RPMI7951 (cell line): ENCODE measurements around the gene LCN15. TPM values are rescaled to one million over a fixed set of nuclear protein-coding genes. Genes with fewer than 3 reads are reported as not detected.
"Not testable (repeated sequence)": the region's sequence is repeated elsewhere in the genome, so short reads cannot be mapped to it uniquely, and the experiment has no call there.

Source experiments
- DNase-seq: peaks from one replicate; pipeline ENCODE4 v3.0.0-alpha.2; 2012; ENCODE audit warnings: low read depth
- total RNA-seq: library from RNA; depleted of rRNA; stranded (reverse); fragments of >200 nt; shearing (Covaris generic); gene quantifications from 2 replicates; pipeline ENCODE4 v1.2.3, GENCODE V29; 2014

Gene LCN15
- total RNA-seq, 1 experiment from 2014 or later: not detected

DNA sequence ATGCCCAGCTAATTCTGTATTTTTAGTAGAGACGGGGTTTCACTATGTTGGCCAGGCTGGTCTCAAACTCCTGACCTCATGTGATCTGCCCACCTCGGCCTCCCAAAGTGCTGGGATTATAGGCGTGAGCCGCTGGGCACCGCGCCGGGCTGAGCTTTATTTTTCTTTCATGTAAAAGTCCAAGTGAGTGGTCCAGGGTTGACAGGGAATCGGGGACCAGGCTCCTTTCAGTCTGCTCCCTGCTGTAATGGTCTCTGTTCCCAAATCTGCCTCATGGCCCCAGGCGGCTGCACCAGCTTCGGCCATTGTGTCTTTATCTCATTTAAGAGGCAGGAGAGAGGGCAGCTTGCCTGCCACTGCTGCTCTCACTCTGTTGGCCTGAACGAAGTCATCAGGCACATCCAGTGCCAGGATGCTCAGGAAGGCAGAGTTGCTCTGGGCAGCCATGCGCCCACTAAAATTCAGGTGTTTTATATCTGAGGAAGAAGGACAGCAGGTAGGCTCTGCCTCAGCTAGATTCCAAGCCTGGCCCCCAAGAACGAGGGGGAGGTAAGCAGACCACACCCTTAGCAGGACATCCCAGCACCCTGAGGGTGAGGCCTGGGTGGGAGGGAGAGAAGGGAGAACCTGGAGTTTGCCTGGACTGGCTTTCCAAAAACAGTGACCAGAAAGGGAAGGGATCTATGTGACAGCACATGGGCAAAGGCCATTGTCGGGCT lies 30.1 kb upstream of the LCN15 start:
- no peak for DNase-seq

DNA sequence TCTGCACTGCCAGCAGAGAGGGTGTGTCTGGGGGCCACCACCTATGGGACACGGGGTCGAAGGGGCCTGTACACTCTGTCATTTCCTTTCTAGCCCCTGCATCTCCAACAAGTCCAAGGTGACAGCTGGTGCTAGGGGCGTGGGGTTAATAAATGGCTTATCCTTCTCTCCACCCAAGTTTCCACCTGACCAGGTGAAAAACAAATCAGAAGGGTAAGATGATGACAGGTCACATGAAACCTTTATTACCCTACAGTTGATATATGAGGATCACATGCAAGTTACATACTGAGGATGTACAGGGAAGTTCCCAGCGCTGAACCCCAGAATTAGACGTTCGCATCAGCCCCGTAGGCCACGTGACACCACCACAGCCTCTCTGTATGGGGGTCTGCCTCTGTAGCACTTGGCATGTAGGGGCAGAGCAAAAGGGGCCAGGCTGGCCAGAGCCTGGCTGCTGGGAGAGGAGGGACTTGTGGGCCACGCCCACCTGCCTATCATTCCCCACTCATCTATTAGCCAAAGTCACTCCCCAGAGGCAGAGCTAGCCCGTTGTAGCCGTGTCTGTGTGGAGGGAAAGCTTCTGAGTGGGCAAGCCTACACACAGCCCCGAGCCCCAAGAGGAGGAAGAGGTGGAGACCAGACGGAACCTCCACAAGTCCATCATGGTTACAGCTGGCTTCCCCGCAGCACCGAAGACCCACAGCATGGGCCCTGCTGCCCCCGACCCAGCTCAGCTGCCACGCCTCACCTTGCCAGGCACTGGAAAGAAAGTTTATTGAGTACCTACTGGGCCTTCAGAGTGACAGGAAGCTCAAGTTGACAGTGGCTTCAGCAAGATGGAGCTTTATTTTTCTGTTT lies 29.0 kb upstream of the LCN15 start:
- DNase-seq: no peak

DNA sequence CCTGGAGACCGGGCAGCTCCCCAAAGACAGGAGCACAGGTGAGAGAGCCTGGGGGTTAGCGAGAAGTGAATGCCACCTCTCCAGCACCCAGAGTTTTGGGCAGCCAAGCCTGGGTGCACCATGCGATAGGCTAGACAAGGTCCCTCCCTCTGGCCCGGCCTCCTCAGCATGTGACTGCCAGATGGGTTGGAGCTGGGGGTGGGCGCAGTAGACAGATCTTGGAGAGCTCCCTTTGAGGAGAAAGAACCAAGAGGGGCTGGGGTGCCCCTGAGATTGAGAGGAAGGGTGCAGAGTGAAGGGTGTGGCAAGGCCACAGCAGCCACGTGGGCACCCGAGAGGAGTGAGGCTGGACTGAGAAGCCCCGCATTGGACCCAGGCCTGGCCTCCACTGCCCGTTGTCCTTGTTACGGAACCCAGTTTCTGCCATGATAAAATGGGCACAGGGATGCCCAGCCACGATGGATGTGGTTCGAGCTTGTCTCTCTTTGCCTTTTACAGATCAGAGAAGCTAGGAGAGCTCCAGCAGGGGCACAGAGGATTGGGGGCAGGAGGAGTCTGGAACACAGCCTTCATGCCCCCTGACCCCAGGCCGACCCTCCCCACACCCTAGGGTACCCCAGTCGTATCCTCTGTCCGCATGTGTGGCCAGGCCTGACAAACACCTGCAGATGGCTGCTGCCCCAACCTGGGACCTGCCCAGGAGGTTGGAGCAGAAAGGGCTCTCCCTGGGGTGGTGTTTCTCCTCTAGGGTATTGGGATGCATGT lies 28.2 kb upstream of the LCN15 start:
- no peak for DNase-seq

DNA sequence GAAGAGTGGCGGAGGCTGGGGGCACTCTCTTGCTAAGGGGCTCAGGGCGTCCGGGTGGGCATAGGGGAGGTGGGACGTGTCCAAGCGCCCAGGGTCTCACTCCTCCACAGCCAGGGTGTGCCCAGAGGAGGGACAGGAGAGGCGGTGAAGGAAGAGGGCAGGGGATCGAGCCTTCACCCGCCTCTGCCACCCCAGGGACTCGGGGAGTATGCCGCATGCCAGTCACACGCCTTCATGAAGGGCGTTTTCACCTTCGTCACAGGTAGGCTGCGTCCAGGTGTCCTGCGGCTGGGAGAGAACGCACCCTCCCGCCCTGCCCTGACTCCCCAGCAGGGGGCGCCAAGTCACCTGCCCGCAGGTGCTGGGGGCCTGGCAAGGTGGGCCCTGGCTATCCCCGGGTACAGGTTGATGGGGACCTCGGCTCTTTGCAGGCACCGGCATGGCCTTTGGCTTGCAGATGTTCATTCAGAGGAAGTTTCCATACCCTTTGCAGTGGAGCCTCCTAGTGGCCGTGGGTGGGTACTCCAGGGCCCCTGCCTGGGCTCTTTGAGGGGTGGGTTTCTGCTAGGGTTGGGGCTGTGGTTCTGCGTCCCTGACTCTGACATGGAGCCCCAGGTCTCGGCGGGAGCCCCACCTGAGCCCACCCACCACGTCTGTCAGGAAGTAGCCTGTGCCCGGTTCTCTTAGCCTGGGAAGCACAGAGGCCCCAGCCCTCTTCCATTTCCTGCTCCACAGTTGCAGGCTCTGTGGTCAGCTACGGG lies 27.4 kb upstream of the LCN15 start:
- DNase-seq: no peak

DNA sequence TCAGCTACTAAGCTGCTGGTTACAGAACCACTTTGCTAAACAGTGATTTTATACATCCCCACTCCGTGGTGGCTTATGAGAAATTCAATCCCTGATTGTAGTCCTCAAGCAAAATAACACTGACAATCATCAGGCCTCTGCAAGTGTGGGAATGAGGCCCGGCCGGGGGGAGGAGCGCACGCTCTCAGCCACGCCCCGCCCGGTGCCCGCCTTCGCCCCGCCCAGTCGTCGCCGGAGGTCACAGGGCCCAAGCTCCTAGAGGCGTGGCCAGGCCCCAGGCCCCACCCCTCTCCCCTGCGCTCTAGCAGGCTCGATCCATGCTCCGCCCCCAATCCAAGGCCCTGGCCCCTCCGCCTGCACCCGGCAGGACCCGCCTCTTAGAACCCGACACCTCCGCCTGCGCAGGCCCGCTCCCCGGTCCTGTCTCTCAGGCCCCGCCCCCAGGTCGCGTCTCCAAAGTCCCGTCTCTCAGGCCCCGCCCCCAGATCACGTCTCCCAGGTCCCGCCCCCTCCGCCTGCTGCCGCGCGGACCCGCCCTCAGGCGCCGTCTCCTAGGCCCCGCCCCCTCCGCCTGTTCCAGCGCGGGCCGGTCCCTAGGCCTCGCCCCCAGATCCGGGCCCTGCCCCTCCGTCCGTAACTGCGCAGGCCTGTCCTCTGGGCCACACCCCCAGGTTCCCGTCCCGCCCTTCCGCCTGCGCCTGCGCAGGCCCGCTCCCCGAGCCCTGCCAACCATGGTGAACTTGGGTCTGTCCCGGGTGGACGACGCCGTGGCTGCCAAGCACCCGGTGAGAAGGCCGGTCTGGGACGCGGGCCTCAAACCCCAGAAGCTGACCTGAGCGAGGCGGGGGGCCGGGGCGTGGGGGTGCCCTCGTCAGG lies 26.6 kb upstream of the LCN15 start, which contains the start of gene TMEM141:
Gene TMEM141 (plus strand): TSS at position 705 of the 876 bp plus-strand sequence. CDS start 27 bp downstream, at position 732.
- DNase-seq: peak; percentile 95

DNA sequence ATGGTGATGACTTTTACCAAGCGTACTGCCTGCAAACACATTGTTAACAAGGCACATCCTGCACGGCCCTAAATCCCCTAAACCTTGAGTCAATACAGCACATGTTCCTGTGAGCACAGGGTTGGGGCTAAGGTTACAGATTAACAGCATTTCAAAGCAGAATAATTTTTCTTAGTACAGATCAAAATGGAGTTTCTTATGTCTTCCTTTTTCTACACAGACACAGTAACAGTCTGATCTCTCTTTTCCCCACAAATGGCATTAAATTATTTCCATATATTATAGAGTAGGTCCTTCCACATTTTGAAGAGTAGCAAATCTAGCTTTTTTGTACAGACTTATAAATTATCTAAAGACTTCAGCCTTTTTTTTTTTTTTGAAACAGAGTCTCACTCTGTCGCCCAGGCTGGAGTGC lies 25.2 kb upstream of the LCN15 start:
- no peak for DNase-seq

DNA sequence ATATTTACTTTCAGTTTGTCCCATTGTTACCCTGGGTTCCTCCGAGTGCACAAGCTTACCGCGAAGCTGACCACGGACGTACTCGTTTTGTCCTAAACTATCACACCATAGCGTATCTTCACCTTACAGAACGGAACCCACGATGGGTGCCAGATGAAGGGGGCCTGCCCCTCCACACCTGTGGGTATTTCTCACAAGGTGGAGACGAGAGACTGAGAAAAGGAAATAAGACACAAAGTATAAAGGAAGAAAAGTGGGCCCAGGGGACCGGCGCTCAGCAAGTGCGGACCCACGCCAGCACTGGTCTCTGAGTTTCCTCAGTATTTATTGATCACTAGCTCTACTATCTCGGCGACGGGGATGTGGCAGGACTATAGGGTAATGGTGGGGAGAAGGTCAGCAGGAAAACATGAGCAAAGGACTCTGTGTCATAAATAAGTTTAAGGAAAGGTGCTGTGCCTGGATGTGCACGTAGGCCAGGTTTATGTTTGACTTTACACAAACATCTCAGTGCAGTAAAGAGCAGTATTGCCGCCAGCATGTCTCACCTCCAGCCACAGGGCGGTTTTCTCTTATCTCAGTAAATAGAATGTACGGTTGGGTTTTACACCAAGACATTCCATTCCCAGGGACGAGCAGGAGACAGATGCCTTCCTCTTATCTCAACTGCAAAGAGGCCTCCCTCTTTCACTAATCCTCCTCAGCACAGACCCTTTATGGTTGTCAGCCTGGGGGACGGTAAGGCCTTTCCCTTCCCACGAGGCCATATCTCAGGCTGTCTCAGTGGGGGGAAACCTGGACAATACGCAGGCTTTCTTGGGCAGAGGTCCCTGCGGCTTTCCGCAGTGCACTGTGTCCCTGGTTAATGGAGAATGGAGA lies 24.6 kb upstream of the LCN15 start:
- DNase-seq: not testable (repeated sequence)

DNA sequence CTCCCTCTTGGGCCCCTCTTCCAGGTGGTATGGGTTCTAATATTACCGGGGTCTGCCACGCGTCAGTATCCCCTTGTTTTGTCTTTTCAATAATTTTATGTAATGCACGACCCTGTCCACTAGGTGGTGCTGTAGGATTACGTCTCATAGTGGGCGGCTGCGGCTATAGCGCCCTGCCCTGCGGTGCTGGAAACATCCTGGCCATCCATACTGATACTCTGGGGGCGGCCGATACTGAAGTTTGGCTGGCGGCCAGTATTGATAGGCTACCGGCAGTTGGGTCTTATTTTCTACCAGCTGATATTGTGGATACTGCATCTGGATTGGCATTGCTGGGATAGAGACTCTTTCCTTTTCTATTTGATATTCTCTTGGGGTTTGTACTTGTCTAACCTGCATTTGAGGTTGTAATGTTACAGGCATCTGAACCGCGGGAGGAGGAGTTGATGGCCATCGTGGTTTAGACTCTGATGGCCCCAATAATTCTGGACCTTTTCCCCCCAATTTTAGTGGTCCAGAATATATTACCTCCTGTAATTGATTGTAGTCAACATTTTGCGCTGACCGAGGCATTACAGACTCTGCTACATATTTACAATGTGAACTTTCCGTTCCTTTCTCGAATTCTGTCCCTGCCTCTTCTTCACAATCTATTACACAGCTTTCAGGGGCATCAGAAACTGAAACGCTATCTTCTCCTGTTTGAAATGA lies 23.5 kb upstream of the LCN15 start:
- peak; percentile 40 for DNase-seq

DNA sequence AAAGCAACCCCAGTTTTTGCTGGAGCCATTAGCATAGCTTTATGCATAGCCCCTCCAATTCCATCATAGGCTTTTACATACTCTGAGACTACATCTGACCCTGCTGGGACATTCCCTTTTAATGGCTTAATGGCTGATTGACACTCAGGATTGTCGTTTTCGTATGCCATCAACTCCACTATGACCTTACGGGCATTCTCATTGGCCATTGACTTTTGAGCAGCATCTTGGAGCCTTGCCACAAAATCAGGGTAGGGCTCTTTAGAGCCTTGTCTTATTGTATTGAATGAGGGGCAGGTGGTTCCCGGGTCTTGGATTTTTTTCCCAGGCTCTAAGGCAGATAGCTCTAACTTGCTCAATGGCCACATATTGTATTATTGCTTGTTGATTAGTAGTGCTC lies 22.7 kb upstream of the LCN15 start:
- not testable (repeated sequence) for DNase-seq

DNA sequence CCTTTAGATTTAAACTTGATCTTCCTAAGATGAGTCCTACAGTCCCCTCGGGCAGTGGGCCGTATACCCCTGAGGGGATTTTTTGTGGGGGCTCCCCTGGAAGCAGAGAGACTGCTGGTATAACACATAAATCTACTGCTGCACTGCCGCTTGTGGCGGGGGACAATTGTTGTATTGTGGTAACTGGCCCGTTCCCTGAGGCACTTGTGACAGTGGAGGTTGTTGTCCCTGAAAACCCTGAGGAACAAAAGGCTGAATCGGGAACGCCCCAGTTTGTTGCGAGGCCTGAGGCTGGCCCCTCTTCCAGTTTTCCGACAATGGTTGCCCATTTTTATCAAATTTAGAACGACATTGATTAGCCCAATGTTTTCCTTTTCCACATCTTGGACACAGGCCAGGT lies 22.1 kb upstream of the LCN15 start:
- DNase-seq: no peak

DNA sequence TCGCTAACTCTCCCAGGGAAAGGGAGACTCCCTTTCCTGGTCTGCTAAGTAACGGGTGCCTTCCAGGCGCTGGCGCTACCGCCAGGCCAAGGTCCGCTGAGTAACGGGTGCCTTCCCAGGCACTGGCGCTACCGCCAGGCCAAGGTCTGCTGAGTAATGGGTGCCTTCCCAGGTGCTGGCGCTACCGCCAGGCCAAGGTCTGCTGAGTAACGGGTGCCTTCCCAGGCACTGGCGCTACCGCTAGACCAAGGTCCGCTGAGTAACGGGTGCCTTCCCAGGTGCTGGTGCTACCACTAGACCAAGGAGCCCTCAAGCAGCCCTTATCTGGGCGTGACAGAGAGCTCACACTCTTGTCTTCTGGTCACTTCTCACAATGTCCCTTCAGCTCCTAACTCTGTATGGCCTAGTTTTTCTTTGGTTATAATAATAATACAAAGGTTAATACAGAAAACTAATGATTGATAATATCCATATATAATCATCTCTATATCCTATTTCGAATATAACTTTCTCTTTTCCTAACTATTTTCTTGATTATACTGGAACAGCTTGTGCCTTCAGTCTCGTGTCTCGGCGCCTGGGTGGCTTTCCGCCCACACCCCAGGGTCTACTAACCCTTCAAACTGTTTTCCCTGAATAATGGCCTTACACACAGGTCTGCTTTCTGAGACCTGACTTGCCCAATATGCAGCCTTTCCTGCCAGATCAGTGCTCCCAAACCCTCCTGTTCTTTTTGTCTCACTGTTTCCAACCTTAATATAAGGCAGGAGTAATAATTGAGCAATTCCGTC lies 21.4 kb upstream of the LCN15 start:
- DNase-seq: not testable (repeated sequence)

DNA sequence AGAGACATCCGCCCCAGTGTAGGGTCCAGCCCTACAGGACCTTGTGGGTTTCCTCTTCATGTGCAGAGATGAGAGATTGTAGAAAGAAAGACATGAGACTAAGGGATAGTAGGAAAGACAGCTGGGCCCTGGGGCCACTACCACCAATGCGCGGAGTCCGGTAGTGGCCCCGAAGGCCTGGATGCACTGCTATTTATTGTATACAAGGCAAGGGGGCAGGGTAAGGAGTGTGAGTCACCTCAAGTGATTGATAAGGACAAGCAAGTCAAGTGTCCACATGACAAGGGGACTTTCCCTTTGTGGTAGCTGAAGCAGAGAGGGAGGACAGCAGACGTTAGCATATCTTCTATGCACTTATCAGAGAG lies 20.7 kb upstream of the LCN15 start:
- no peak for DNase-seq

DNA sequence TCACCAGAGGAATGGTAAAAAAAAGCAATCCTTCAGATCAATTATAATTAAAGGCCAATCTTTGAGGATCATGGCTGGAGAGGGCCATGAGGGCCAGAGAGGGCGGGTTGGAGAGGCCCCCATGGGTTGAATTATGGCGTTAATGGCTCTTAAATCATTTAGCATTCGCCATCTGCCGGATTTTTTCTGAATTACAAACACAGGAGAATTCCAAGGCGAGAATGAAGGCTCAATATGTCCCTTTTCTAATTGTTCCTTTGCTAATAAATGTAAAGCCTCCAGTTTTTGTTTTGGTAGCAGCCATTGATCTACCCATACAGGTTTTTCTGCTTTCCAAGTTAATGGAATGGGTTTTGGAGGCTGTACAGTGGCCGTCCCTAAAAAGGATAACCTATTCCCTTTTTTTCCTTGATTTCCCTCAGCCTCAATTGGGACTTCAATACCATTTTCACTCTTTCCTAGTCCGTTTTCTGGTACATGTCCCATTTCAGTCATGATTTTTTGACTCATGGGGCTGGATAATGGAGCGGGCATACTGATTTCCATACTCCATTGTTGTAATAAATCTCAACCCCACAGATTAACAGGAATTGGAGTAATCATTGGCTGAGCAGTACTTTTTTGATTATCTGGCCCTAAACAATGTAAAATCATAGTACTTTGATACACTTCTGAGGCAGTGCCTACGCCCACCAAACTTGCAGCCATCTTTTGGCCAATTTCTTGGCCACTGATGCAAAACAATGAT lies 20.1 kb upstream of the LCN15 start:
- no peak for DNase-seq

DNA sequence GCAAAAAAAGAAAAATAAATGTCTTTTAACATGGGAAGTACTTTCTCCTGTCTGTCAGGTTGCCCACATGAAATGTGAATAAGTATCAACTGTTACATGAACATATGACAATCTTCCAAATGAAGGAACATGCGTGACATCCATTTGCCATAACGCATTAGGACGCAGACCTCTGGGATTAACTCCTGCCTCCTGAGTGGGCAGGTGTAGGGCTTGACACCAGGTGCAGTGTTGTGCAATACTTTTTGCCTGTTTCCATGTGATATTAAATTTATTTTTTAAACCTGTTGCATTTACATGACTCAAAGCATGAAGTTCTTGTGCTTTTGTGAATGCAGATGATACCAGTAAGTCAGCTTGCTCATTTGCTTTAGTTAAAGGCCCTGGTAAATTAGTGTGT lies 18.1 kb upstream of the LCN15 start:
- DNase-seq: no peak

DNA sequence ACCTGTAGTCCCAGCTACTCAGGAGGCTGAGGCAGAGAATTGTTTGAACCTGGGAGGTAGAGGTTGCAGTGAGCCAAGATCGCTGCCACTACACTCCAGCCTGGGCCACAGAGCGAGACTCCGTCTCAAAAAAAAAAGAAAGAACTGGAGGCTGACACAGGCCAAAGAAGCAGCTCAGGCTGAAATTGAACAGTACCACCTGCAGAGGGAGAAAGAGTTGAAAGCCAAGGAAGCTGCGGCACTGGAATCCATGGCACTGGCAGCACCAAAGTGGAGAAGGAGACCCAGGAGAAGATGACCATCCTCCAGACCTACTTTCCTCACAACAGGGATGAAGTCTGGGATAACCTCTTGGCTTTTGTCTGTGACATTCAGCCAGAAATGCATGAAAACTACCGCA lies 15.5 kb upstream of the LCN15 start:
- DNase-seq: no peak

DNA sequence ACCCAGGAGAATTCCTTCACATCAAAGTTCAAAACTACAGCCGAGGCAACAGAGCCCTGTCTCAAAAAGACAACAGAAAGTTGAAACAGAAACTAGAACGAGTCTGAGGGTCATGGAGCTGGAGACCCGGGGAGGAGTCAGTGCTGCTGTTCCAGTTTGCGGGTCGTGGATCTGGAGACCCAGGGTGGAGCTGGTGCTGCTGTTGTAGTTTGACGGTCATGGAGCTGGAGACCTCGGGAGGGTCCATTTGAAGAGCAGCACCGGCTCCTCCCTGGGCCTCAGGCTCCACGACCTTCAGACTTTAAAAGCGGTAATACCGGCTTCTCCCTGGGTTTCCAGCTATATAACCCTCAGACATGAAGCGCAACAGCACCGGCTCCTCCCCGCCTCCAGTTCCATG lies 13.0 kb upstream of the LCN15 start:
- DNase-seq: no peak

DNA sequence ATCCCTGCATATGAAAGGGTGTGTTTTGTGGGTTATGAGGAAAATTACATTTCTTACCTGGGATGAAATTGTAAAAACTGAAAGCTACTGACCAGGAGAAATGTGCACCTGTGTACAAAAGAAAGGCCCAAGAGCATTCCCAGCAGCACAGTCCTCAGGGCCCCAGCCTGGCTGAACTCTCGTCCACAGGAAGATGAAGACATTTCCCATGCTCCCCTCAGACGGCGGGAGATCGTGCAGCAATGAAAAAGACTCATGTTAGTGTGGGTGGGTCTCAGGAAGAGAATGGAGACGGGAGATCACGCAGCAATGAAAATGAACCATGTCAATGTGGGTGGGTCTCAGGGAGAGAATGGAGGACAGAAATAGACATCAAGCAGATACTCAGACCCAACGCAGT lies 12.6 kb upstream of the LCN15 start:
- no peak for DNase-seq
